Pancreas (tissue), 10 donors: Measurements from ENCODE around the gene UBE2F. TPM values are rescaled to one million over a fixed set of nuclear protein-coding genes. Genes with fewer than 3 reads are reported as not detected.

Experiments used
- ATAC-seq, 4 donors: fragments of 200-7000 bp; cut with Tn5 transposase; one replicate each; pipeline versions ENCODE4 v1.8.0 to v1.9.1; 2020; ENCODE audit warnings: mild to moderate bottlenecking in 4 of 4, moderate library complexity in 4 of 4
- DNase-seq, 6 donors: peaks; one replicate each; pipeline ENCODE4 v3.0.0-alpha.2; 2020
- FAIRE-seq: peaks from 2 replicates; lab custom pipeline; 2012; peaks lifted over from hg19 to GRCh38; lab: Jason Lieb, UNC
- H3K27ac ChIP-seq, 4 donors: fragments of 200-600 bp; sonication (generic); 1 replicate in 3 of 4; 2 replicates in 1 of 4; pipeline versions ENCODE4 v1.5.0 to v1.8.0; 2020
- H3K27me3 ChIP-seq, 4 donors: fragments of 200-600 bp; one replicate each; pipeline ENCODE4 v1.8.0; 2021
- H3K36me3 ChIP-seq, 3 donors: fragments of 200-600 bp; sonication (generic) in 1 of 3; one replicate each; pipeline versions ENCODE4 v1.5.0 to v1.8.0; 2020 to 2021
- H3K4me1 ChIP-seq, 3 donors: fragments of 200-600 bp; one replicate each; pipeline ENCODE4 v1.8.0; 2021
- H3K4me3 ChIP-seq, 4 donors: fragments of 200-600 bp; sonication (generic) in 2 of 4; one replicate each; pipeline versions ENCODE4 v1.5.0 to v1.8.0; 2020 to 2021
- H3K9me3 ChIP-seq, 4 donors: fragments of 200-600 bp; one replicate each; pipeline ENCODE4 v1.8.0; 2021
- CTCF ChIP-seq, 4 donors: fragments of 200-600 bp; sonication (generic) in 3 of 4; IDR thresholded peaks; one replicate each; pipeline versions ENCODE4 v1.5.0 to v1.8.0; 2021; ENCODE audit warnings: antibody characterized with exemption in 4 of 4
- WGBS, 2 donors: extraction: QIAGEN DNeasy Blood & Tissue Kit; methylation state at CpG; one replicate each; pipeline ENCODE4 v1.1.7; 2013; 5-methylcytosine and 5-hydroxymethylcytosine counted together
- intact Hi-C, 3 donors: fragments of 100-400 bp; cut with DNase I; formaldehyde crosslinking; loops; one replicate each; pipeline versions ENCODE4 v1.11.1 to v1.14.2; 2022
- polyA plus RNA-seq, 2 donors: library from polyadenylated mRNA; stranded (reverse); fragments of 200-250 nt; gene quantifications; one replicate each; pipeline ENCODE4 v1.2.3, GENCODE V29; 2013
- total RNA-seq, 6 donors: library from RNA; stranded (reverse); fragmentation: NEBNext Ultra II Directional in 4 of 6; extraction: Animal tissue kit (Norgen Biotek cat#: 25700) in 4 of 6; gene quantifications; one replicate each; pipeline versions ENCODE4 v1.2.1 to v1.2.4, GENCODE V29; 2021 to 2023
- donor health status: healthy with polysubstance abuse.
- donor health status: DM: no; HTN: no; CAD: no; lungs with moderate emphysema.
- donor health status: DM: no; HTN: no; CAD: no.
- donor health status: control.
- donor health status: control.
- donor health status: Bipolar disorder and iron deficiency.
- donor health status: DM: yes; HTN: yes; CAD: no.
- donor health status: DM: no; HTN: no; CAD: no.
- donor health status: DM: no; HTN: no; CAD: no.
- donor health status: DM: yes; HTN: yes; CAD: no.

Gene UBE2F
- total and polyA plus RNA-seq, 8 donors = 32.4 to 51.7 (median 40.4) TPM

GRCh38 chr2:238081150-238081549 lies 114.3 kb downstream of the UBE2F start:
- Histone ChIP-seq H3K9me3 (no peaks in the 10 kb centered on the region), H3K4me3 (no peak overlapping the region), H3K27me3 (no peaks in the 10 kb centered on the region), H3K36me3 (peaks cover 0 to 28% (median 6%) of the 10 kb centered on the region in 3 donors), H3K27ac (no peak overlapping the region), H3K4me1 (peaks cover 0 to 10% (median 7%) of the 10 kb centered on the region in 3 donors)
- ATAC-seq = no peak
- FAIRE-seq = no peak
- 91 to 93% methylated on average over 13 of the region's 13 CpGs for WGBS, 2 donors
- intact Hi-C loops = no loop called here
- peak in 1 of 6 donors; percentile 7 for DNase-seq
- no peak for TF ChIP-seq CTCF (IDR thresholded peaks at IDR 0.05)

- Histone ChIP-seq H3K27me3 (no peaks in the 10 kb centered on the region), H3K27ac (no peak overlapping the region), H3K36me3 (peaks cover 0 to 28% (median 6%) of the 10 kb centered on the region in 3 donors), H3K4me1 (peaks cover 0 to 10% (median 7%) of the 10 kb centered on the region in 3 donors), H3K9me3 (no peaks in the 10 kb centered on the region), H3K4me3 (no peak overlapping the region)
- FAIRE-seq (no peak), ATAC-seq (no peak), DNase-seq (peak in 1 of 6 donors; percentile 4)
- 96 to 98% methylated on average over 16 of the region's 16 CpGs for WGBS, 2 donors
- no peak for TF ChIP-seq CTCF (IDR thresholded peaks at IDR 0.05)
- intact Hi-C loops = no loop called here
Observed at GRCh38 chr2:238081561-238081960, 114.7 kb downstream of the UBE2F start.

GRCh38 chr2:238082151-238082550 lies 115.3 kb downstream of the UBE2F start:
- ATAC-seq (no peak), DNase-seq (peak in 1 of 6 donors; percentile 4), FAIRE-seq (no peak)
- Histone ChIP-seq H3K36me3 (peaks cover 0 to 28% (median 6%) of the 10 kb centered on the region in 3 donors), H3K27me3 (no peaks in the 10 kb centered on the region), H3K4me3 (no peak overlapping the region), H3K9me3 (no peaks in the 10 kb centered on the region), H3K4me1 (peaks cover 0 to 10% (median 7%) of the 10 kb centered on the region in 3 donors), H3K27ac (no peak overlapping the region)
- TF ChIP-seq CTCF (IDR thresholded peaks at IDR 0.05) = no peak
- WGBS, 2 donors = 95 to 96% methylated on average over 17 of the region's 17 CpGs
- intact Hi-C loops = no loop called here

- no peak for FAIRE-seq
- TF ChIP-seq CTCF (IDR thresholded peaks at IDR 0.05) = no peak
- H3K36me3 ChIP-seq = peaks cover 0 to 28% (median 6%) of the 10 kb centered on the region in 3 donors
- intact Hi-C loops = no loop called here
- no peaks in the 10 kb centered on the region for H3K9me3 ChIP-seq
- ATAC-seq = no peak
- peaks cover 0 to 10% (median 7%) of the 10 kb centered on the region in 3 donors for H3K4me1 ChIP-seq
- WGBS, 2 donors = 91 to 95% methylated on average over 7 of the region's 7 CpGs
- H3K4me3 ChIP-seq = no peak overlapping the region
- DNase-seq = peak in 1 of 6 donors; percentile 4
- H3K27me3 ChIP-seq = no peaks in the 10 kb centered on the region
- no peak overlapping the region for H3K27ac ChIP-seq
Observed at GRCh38 chr2:238082827-238083226, 116.0 kb downstream of the UBE2F start.

GRCh38 chr2:238083919-238084318 lies 117.1 kb downstream of the UBE2F start:
- FAIRE-seq = no peak
- Histone ChIP-seq H3K4me1 (peaks cover 0 to 10% (median 0%) of the 10 kb centered on the region in 3 donors), H3K4me3 (no peak overlapping the region), H3K36me3 (peaks cover 0 to 28% (median 6%) of the 10 kb centered on the region in 3 donors), H3K27ac (no peak overlapping the region), H3K9me3 (no peaks in the 10 kb centered on the region), H3K27me3 (no peaks in the 10 kb centered on the region)
- TF ChIP-seq CTCF (IDR thresholded peaks at IDR 0.05) = no peak
- intact Hi-C loops = no loop called here
- ATAC-seq = no peak
- WGBS, 2 donors = 88 to 98% methylated on average over 5 of the region's 5 CpGs
- peak in 1 of 6 donors; percentile 3 for DNase-seq
